SIG-M5 treated with dmso at 0.1 percent for 504 hours (cell line): ENCODE data around the gene MMD.
"Not testable (repeated sequence)": the region's sequence is repeated elsewhere in the genome, so short reads cannot be mapped to it uniquely, and the experiment has no call there.

Experiments used
- DNase-seq: peaks from one replicate; lab custom pipeline; 2025; ENCODE audit not compliant: unreplicated experiment; lab: John Stamatoyannopoulos, UW

The MMD gene

GRCh38 chr17:55421179-55421934, at the start of gene MMD:
Gene MMD, minus strand, starts transcription at chr17:55421835. Its CDS starts 140 bp downstream, at chr17:55421695.
- no peak for DNase-seq

- DNase-seq, result no peak
Measured at GRCh38 chr17:55466671-55467070, 45.0 kb upstream of the MMD start.

- DNase-seq, result not testable (repeated sequence)
Measured at GRCh38 chr17:55465771-55466170, 44.1 kb upstream of the MMD start.

- DNase-seq, result no peak
Measured at GRCh38 chr17:55463600-55463999, 42.0 kb upstream of the MMD start.

- no peak for DNase-seq
Measured at GRCh38 chr17:55462711-55463110, 41.1 kb upstream of the MMD start.

GRCh38 chr17:55462234-55462633, 40.6 kb upstream of the MMD start:
- no peak for DNase-seq

- no peak for DNase-seq
Measured at GRCh38 chr17:55458978-55459377, 37.3 kb upstream of the MMD start.

- DNase-seq, result no peak
Measured at GRCh38 chr17:55458287-55458900, 36.8 kb upstream of the MMD start.

GRCh38 chr17:55456307-55457240, 34.9 kb upstream of the MMD start:
- DNase-seq, result no peak

- DNase-seq, result no peak
Measured at GRCh38 chr17:55454906-55455474, 33.4 kb upstream of the MMD start.

- no peak for DNase-seq
Measured at GRCh38 chr17:55453839-55454557, 32.4 kb upstream of the MMD start.

- DNase-seq, result no peak
Measured at GRCh38 chr17:55452139-55452790, 30.6 kb upstream of the MMD start.

- no peak for DNase-seq
Measured at GRCh38 chr17:55451758-55452138, 30.1 kb upstream of the MMD start.

- DNase-seq, result no peak
Measured at GRCh38 chr17:55451203-55451641, 29.6 kb upstream of the MMD start.

GRCh38 chr17:55450232-55450825, 28.7 kb upstream of the MMD start:
- DNase-seq, result no peak

- DNase-seq, result no peak
Measured at GRCh38 chr17:55448681-55449080, 27.0 kb upstream of the MMD start.

- no peak for DNase-seq
Measured at GRCh38 chr17:55446581-55447205, 25.1 kb upstream of the MMD start.

GRCh38 chr17:55446004-55446403, 24.4 kb upstream of the MMD start:
- not testable (repeated sequence) for DNase-seq
